H1 (cell line): ENCODE data around the gene CYBA. TPM values are rescaled to one million over a fixed set of nuclear protein-coding genes. Genes with fewer than 3 reads are reported as not detected.

Experiments used
- CTCF ChIA-PET: fragments of 300-600 bp; sonication (Branson Sonifier 250); formaldehyde crosslinking; loops from one replicate; lab custom pipeline; 2021; ENCODE audit not compliant: partially characterized antibody; lab: Charles Lee
- POLR2A ChIA-PET: fragments of 300-600 bp; sonication (Branson Sonifier 250); formaldehyde crosslinking; loops from one replicate; lab custom pipeline; 2021; ENCODE audit warnings: inconsistent platforms; ENCODE audit not compliant: partially characterized antibody; lab: Charles Lee
- DNase-seq, 2 experiments: peaks; one replicate each; pipeline versions ENCODE4 v3.0.0 to v3.0.0-alpha.2; 2010 to 2022; ENCODE audit warnings: low spot score in 2 of 2, low read depth in 1 of 2, mixed read lengths in 1 of 2
- FAIRE-seq: peaks from 2 replicates; lab custom pipeline; 2011; peaks lifted over from hg19 to GRCh38; lab: Jason Lieb, UNC
- H2AFZ ChIP-seq: 2 replicates; pipeline ENCODE4 v1.8.1; 2012; ENCODE audit warnings: low read length, inconsistent platforms
- H2AK5ac ChIP-seq: 2 replicates; pipeline ENCODE4 v1.6.1; 2013; ENCODE audit warnings: low read depth, low read length
- H2BK120ac ChIP-seq: replicated peaks from 2 replicates; pipeline ENCODE3; 2013; ENCODE audit warnings: low read depth, low read length, inconsistent platforms
- H2BK12ac ChIP-seq: 2 replicates; pipeline ENCODE4 v1.6.1; 2013; ENCODE audit warnings: low read depth, low read length
- H2BK15ac ChIP-seq: 2 replicates; pipeline ENCODE4 v1.6.1; 2013; ENCODE audit warnings: low read length
- H2BK20ac ChIP-seq: 2 replicates; pipeline ENCODE4 v1.6.1; 2013; ENCODE audit warnings: low read length
- H2BK5ac ChIP-seq: 2 replicates; pipeline ENCODE4 v1.6.1; 2013; ENCODE audit warnings: low read depth, low read length
- H3K14ac ChIP-seq: 2 replicates; pipeline ENCODE4 v1.6.1; 2013; ENCODE audit warnings: inconsistent platforms; ENCODE audit not compliant: insufficient read length
- H3K18ac ChIP-seq: 2 replicates; pipeline ENCODE4 v1.6.1; 2013; ENCODE audit warnings: low read length; ENCODE audit errors: extremely low read depth
- H3K23ac ChIP-seq: 2 replicates; pipeline ENCODE4 v1.6.1; 2013; ENCODE audit warnings: inconsistent platforms; ENCODE audit not compliant: insufficient read length
- H3K23me2 ChIP-seq: 2 replicates; pipeline ENCODE4 v1.6.1; 2013; ENCODE audit warnings: low read depth, low read length
- H3K27ac ChIP-seq: 2 replicates; pipeline ENCODE4 v1.6.1; 2011; ENCODE audit warnings: low read depth, low read length, inconsistent platforms
- H3K27me3 ChIP-seq, 4 experiments: replicated peaks in 1 of 4; 1 replicate in 1 of 4; 2 replicates in 3 of 4; pipeline versions ENCODE4 v1.6.1 to v1.8.1; 2011 to 2013; ENCODE audit warnings: low read length in 3 of 4, mild to moderate bottlenecking in 3 of 4, inconsistent platforms in 2 of 4, mixed read lengths in 2 of 4, moderate library complexity in 1 of 4; ENCODE audit not compliant: control insufficient read depth in 3 of 4, insufficient read depth in 3 of 4; ENCODE audit errors: extremely low read depth in 1 of 4
- H3K36me3 ChIP-seq, 4 experiments: 2 replicates each; pipeline versions ENCODE4 v1.6.1 to v1.8.1; 2011 to 2013; ENCODE audit warnings: mild to moderate bottlenecking in 4 of 4, low read length in 3 of 4, moderate library complexity in 2 of 4, control low read depth in 1 of 4, inconsistent platforms in 1 of 4; ENCODE audit not compliant: insufficient read depth in 4 of 4, control insufficient read depth in 2 of 4
- H3K4ac ChIP-seq: replicated peaks from 2 replicates; pipeline ENCODE3; 2013; ENCODE audit warnings: low read length, low read depth, mixed read lengths, inconsistent platforms; ENCODE audit not compliant: insufficient read length
- H3K4me1 ChIP-seq, 4 experiments: replicated peaks in 1 of 4; 1 replicate in 1 of 4; 2 replicates in 3 of 4; pipeline versions ENCODE4 v1.6.1 to v1.8.1; 2011 to 2013; ENCODE audit warnings: low read length in 3 of 4, inconsistent platforms in 2 of 4, mixed read lengths in 1 of 4; ENCODE audit not compliant: insufficient read depth in 4 of 4, control insufficient read depth in 3 of 4
- H3K4me2 ChIP-seq, 2 experiments: 2 replicates each; pipeline versions ENCODE4 v1.6.1 to v1.8.1; 2011 to 2013; ENCODE audit warnings: low read depth in 2 of 2, low read length in 2 of 2, control low read depth in 1 of 2, inconsistent platforms in 1 of 2, mild to moderate bottlenecking in 1 of 2; ENCODE audit not compliant: insufficient read depth in 1 of 2
- H3K4me3 ChIP-seq, 4 experiments: fragments of 200-600, 300-600 bp in 1 of 4; sonication (generic), shearing (Covaris generic), sonication (Bioruptor Twin) in 1 of 4; 2 replicates each; pipeline versions ENCODE4 v1.5.1 to v1.8.1; 2011 to 2016; ENCODE audit warnings: low read length in 4 of 4, low read depth in 3 of 4, control low read depth in 2 of 4, inconsistent platforms in 2 of 4, mild to moderate bottlenecking in 2 of 4, mixed read lengths in 1 of 4, moderate library complexity in 1 of 4; ENCODE audit not compliant: insufficient read depth in 2 of 4; ENCODE audit errors: extremely low read depth in 1 of 4
- H3K56ac ChIP-seq: replicated peaks from 2 replicates; pipeline ENCODE3; 2013; ENCODE audit warnings: low read depth, mild to moderate bottlenecking, mixed read lengths, low read length, inconsistent platforms; ENCODE audit not compliant: insufficient read length
- H3K79me1 ChIP-seq: 2 replicates; pipeline ENCODE4 v1.6.1; 2013; ENCODE audit warnings: low read depth, low read length, control low read depth
- H3K79me2 ChIP-seq, 2 experiments: 2 replicates each; pipeline versions ENCODE4 v1.6.1 to v1.8.1; 2012 to 2013; ENCODE audit warnings: low read length in 2 of 2, mild to moderate bottlenecking in 2 of 2, inconsistent platforms in 1 of 2; ENCODE audit not compliant: insufficient read depth in 2 of 2, control insufficient read depth in 1 of 2
- H3K9ac ChIP-seq, 4 experiments: replicated peaks in 1 of 4; 1 replicate in 1 of 4; 2 replicates in 3 of 4; pipeline versions ENCODE4 v1.6.1 to v1.8.1; 2011 to 2013; ENCODE audit warnings: low read depth in 3 of 4, low read length in 3 of 4, control low read depth in 2 of 4, mild to moderate bottlenecking in 2 of 4, moderate library complexity in 2 of 4, inconsistent platforms in 1 of 4; ENCODE audit errors: extremely low read depth in 1 of 4
- H3K9me3 ChIP-seq, 2 experiments: 2 replicates each; pipeline versions ENCODE4 v1.6.1 to v1.8.1; 2012 to 2013; ENCODE audit warnings: mild to moderate bottlenecking in 2 of 2, moderate library complexity in 2 of 2, control low read depth in 1 of 2, inconsistent platforms in 1 of 2, low read depth in 1 of 2, low read length in 1 of 2, mixed read lengths in 1 of 2; ENCODE audit not compliant: insufficient read depth in 2 of 2
- H4K20me1 ChIP-seq, 2 experiments: replicated peaks in 1 of 2; 2 replicates each; pipeline versions ENCODE3 to v1.8.1; 2011 to 2013; ENCODE audit warnings: inconsistent platforms in 2 of 2, low read length in 2 of 2, mild to moderate bottlenecking in 1 of 2; ENCODE audit not compliant: insufficient read depth in 2 of 2, control insufficient read depth in 1 of 2
- H4K5ac ChIP-seq: 2 replicates; pipeline ENCODE4 v1.6.1; 2013; ENCODE audit warnings: low read length, low read depth, mixed read lengths, inconsistent platforms; ENCODE audit not compliant: insufficient read length
- H4K8ac ChIP-seq: 2 replicates; pipeline ENCODE4 v1.8.0; 2013; ENCODE audit warnings: mild to moderate bottlenecking, moderate library complexity, low read length, inconsistent platforms; ENCODE audit not compliant: insufficient read depth; ENCODE audit errors: extremely low read depth
- H4K91ac ChIP-seq: replicated peaks from 2 replicates; pipeline ENCODE3; 2013; ENCODE audit warnings: low read length, mixed read lengths, inconsistent platforms; ENCODE audit not compliant: insufficient read length
- CREB1 ChIP-seq: IDR thresholded peaks from 2 replicates; pipeline ENCODE4 v1.6.1; 2012; ENCODE audit warnings: inconsistent platforms
- EP300 ChIP-seq, 2 experiments: IDR thresholded peaks; 1 replicate in 1 of 2; 2 replicates in 1 of 2; pipeline ENCODE4 v1.6.1; 2011 to 2012; ENCODE audit warnings: low read depth in 2 of 2, low read length in 2 of 2, mild to moderate bottlenecking in 2 of 2, borderline replicate concordance in 1 of 2, inconsistent platforms in 1 of 2, moderate library complexity in 1 of 2
- EZH2 ChIP-seq: fragments of 200-600 bp; sonication (generic); IDR thresholded peaks from 2 replicates; pipeline ENCODE4 v1.7.1; 2012; ENCODE audit warnings: low read depth, mild to moderate bottlenecking, moderate library complexity, low read length, inconsistent platforms; ENCODE audit not compliant: severe bottlenecking
- JUND ChIP-seq: IDR thresholded peaks from 2 replicates; pipeline ENCODE4 v1.6.1; 2011; ENCODE audit warnings: mild to moderate bottlenecking, improper control_type of control experiment, low read length
- KDM4A ChIP-seq: IDR thresholded peaks from one replicate; pipeline ENCODE4 v1.7.1; 2012; ENCODE audit warnings: low read depth, mild to moderate bottlenecking, moderate library complexity, low read length, inconsistent platforms; ENCODE audit not compliant: severe bottlenecking
- MAFK ChIP-seq: IDR thresholded peaks from 2 replicates; pipeline ENCODE4 v1.6.1; 2012; ENCODE audit warnings: low read depth, mild to moderate bottlenecking, improper control_type of control experiment, low read length
- POU5F1 ChIP-seq: IDR thresholded peaks from 2 replicates; pipeline ENCODE4 v1.6.1; 2011; ENCODE audit warnings: low read depth, mild to moderate bottlenecking, low read length, moderate library complexity
- RFX5 ChIP-seq: IDR thresholded peaks from 2 replicates; pipeline ENCODE4 v1.6.1; 2011; ENCODE audit warnings: low read depth, low read length, improper control_type of control experiment, borderline replicate concordance
- SP1 ChIP-seq: IDR thresholded peaks from 2 replicates; pipeline ENCODE4 v1.6.1; 2011; ENCODE audit warnings: low read depth, low read length
- SP4 ChIP-seq: IDR thresholded peaks from 2 replicates; pipeline ENCODE4 v1.6.1; 2012; ENCODE audit warnings: low read length, inconsistent platforms
- WGBS, 2 experiments: shearing (Covaris generic) in 1 of 2; methylation state at CpG; one replicate each; pipeline versions ENCODE4 v1.1.6 to v1.1.7; 2013 to 2015; ENCODE audit warnings: low lambda C conversion rate in 2 of 2, mixed read lengths in 2 of 2, inconsistent platforms in 1 of 2, low coverage in 1 of 2, missing lambda C conversion rate in 1 of 2; ENCODE audit not compliant: insufficient replicate concordance in 2 of 2, insufficient coverage in 1 of 2, insufficient read length in 1 of 2; ENCODE audit errors: extremely low coverage in 1 of 2, missing lambda C conversion rate in 1 of 2; 5-methylcytosine and 5-hydroxymethylcytosine counted together
- polyA plus RNA-seq, 7 experiments: library from polyadenylated mRNA; depleted of rRNA in 3 of 7; stranded (reverse) in 5 of 7; unstranded in 2 of 7; fragments of >200 nt in 5 of 7; fragments of 200-250 nt in 2 of 7; gene quantifications; 1 replicate in 5 of 7; 2 replicates in 1 of 7; 4 replicates in 1 of 7; pipeline versions ENCODE4 v1.2.1 to v1.2.3, GENCODE V29; 2011 to 2013; ENCODE audit warnings: missing spikeins in 2 of 7, mixed read lengths in 2 of 7
- total RNA-seq: library from RNA; stranded (reverse); fragmentation: NEBNext Ultra II Directional; extraction: Animal tissue kit (Norgen Biotek cat#: 25700); gene quantifications from 2 replicates; pipeline ENCODE4 v1.2.1, GENCODE V29; 2021

The CYBA gene
- total and polyA plus RNA-seq, 2 of the 8 experiments (the other 6 are each of a cell fraction or from before 2014, with no cell fraction given), result 136 to 254 TPM

- H2AK5ac ChIP-seq, result no peak overlapping the region
- no peak for TF ChIP-seq JUND
- no peak for TF ChIP-seq KDM4A
- TF ChIP-seq EP300 (IDR thresholded peaks at IDR 0.05; ENCODE audit: borderline replicate concordance in 1 of 2, low read depth in 2 of 2, low read length in 2 of 2), result no peak
- no peak for TF ChIP-seq SP4
- TF ChIP-seq EZH2, result no peak
- TF ChIP-seq RFX5, result no peak
- TF ChIP-seq POU5F1, result no peak
- TF ChIP-seq MAFK, result no peak
- TF ChIP-seq CREB1, result no peak
- no peak for TF ChIP-seq SP1
- H3K9me3 ChIP-seq, result no peaks in the 10 kb centered on the region
- ChIA-PET POLR2A (interaction anchor here (1.0 to 1.8 kb wide), 2 partner anchors 9 to 27 kb away, joined by 3 to 5 read pairs; no protein-coding TSS in a partner anchor), CTCF (interaction anchor here (0.9 to 2.8 kb wide), 7 partner anchors 9 to 111 kb away, joined by 3 to 9 read pairs (median 3); no protein-coding TSS in a partner anchor)
- DNase-seq, result no peak
- no peaks in the 10 kb centered on the region for H3K27me3 ChIP-seq
- no peak overlapping the region for H4K91ac ChIP-seq
- H3K36me3 ChIP-seq, result no peaks in the 10 kb centered on the region
- no peak overlapping the region for H2BK15ac ChIP-seq
- no peaks in the 10 kb centered on the region; the same call in 1 of the 2 replicates for H3K79me1 ChIP-seq
- no peak overlapping the region for H3K27ac ChIP-seq
- FAIRE-seq, result no peak
- no peak overlapping the region for H2AFZ ChIP-seq
- no peak overlapping the region for H2BK5ac ChIP-seq
- no peak overlapping the region for H3K23ac ChIP-seq
- peaks cover 0 to 3% (median 0%) of the 10 kb centered on the region in 4 experiments; a peak in 2 of 7 replicates for H3K4me1 ChIP-seq
- peaks cover 7% of the 10 kb centered on the region; the same call in 1 of the 2 replicates for H3K23me2 ChIP-seq
- WGBS, 2 experiments, result 93% methylated on average over 3 of the region's 3 CpGs; no CpG with 5 or more reads in 1 of the 2 experiments
- no peak overlapping the region for H2BK20ac ChIP-seq
- no peak overlapping the region for H4K8ac ChIP-seq
- H4K20me1 ChIP-seq, result peaks cover 0 to 1% of the 10 kb centered on the region in 2 experiments
- peaks cover 0 to 24% of the 10 kb centered on the region in 2 experiments; a peak in 2 of 4 replicates for H3K79me2 ChIP-seq
- no peak overlapping the region for H3K9ac ChIP-seq
- no peak overlapping the region for H3K18ac ChIP-seq
- H3K14ac ChIP-seq, result no peak overlapping the region
- H3K4me2 ChIP-seq, result no peak overlapping the region
- H3K4me3 ChIP-seq, result no peak overlapping the region
- H3K56ac ChIP-seq, result no peak overlapping the region
- no peak overlapping the region for H4K5ac ChIP-seq
- no peak overlapping the region for H2BK120ac ChIP-seq
- H3K4ac ChIP-seq, result no peak overlapping the region
- H2BK12ac ChIP-seq, result no peak overlapping the region
Observed at GRCh38 chr16:88665570-88665969, 14.7 kb upstream of the CYBA start.
